ENCODE results near the gene KCNMB1. TPM values are rescaled to one million over a fixed set of nuclear protein-coding genes. Genes with fewer than 3 reads are reported as not detected.

KCNMB1 gene
- total and polyA plus RNA-seq, 8 donors = 0.29 to 19.8 (median 5.5) TPM

GRCh38 chr5:170405817-170406216 lies 16.6 kb upstream of the KCNMB1 start:
- Histone ChIP-seq H3K9me3 (no peaks in the 10 kb centered on the region), H3K27me3 (no peaks in the 10 kb centered on the region), H3K27ac (no peak overlapping the region), H3K4me3 (no peak overlapping the region), H3K4me1 (peaks cover 0 to 14% (median 0%) of the 10 kb centered on the region in 4 donors), H3K36me3 (no peaks in the 10 kb centered on the region)
- DNase-seq = no peak
- WGBS, 5 donors = 14 to 34% (median 28%) methylated on average over 2 of the region's 2 CpGs
- intact Hi-C loops (cut with DNase I; ENCODE audit: low total_unique reads) = no loop called here
- TF ChIP-seq CTCF (IDR thresholded peaks at IDR 0.05) (no peak), POLR2A (IDR thresholded peaks at IDR 0.05) (no peak), EP300 (IDR thresholded peaks at IDR 0.05) (no peak), POLR2AphosphoS5 (IDR thresholded peaks at IDR 0.05) (no peak)

- no peaks in the 10 kb centered on the region for H3K9me3 ChIP-seq
- H3K27me3 ChIP-seq = no peaks in the 10 kb centered on the region
These were observed 15.2 kb upstream of the KCNMB1 start for GRCh38 chr5:170404398-170404797.

GRCh38 chr5:170403675-170404074 lies 14.5 kb upstream of the KCNMB1 start:
- H3K27me3 ChIP-seq = no peaks in the 10 kb centered on the region
- H3K9me3 ChIP-seq = no peaks in the 10 kb centered on the region
- H3K27ac ChIP-seq = no peak overlapping the region
- WGBS, 5 donors = 57 to 75% (median 72%) methylated on average over 4 of the region's 4 CpGs
- DNase-seq = no peak
- intact Hi-C loops (cut with DNase I; ENCODE audit: low total_unique reads) = no loop called here
- no peaks in the 10 kb centered on the region for H3K36me3 ChIP-seq
- TF ChIP-seq POLR2AphosphoS5 (IDR thresholded peaks at IDR 0.05) (no peak), EP300 (IDR thresholded peaks at IDR 0.05) (no peak), CTCF (IDR thresholded peaks at IDR 0.05) (no peak)
- no peak overlapping the region for H3K4me3 ChIP-seq
- peaks cover 0 to 14% (median 0%) of the 10 kb centered on the region in 4 donors for H3K4me1 ChIP-seq

More at GRCh38 chr5:170404398-170404797, 15.2 kb upstream of the KCNMB1 start:
- DNase-seq = no peak
- WGBS, 5 donors = 37 to 55% (median 47%) methylated on average over 2 of the region's 2 CpGs
- intact Hi-C loops (cut with DNase I; ENCODE audit: low total_unique reads) = no loop called here
- TF ChIP-seq EP300 (IDR thresholded peaks at IDR 0.05) = no peak
- Histone ChIP-seq H3K4me3 (no peak overlapping the region), H3K36me3 (no peaks in the 10 kb centered on the region), H3K4me1 (peaks cover 0 to 14% (median 0%) of the 10 kb centered on the region in 4 donors), H3K27ac (no peak overlapping the region)

GRCh38 chr5:170402508-170402907 lies 13.3 kb upstream of the KCNMB1 start:
- intact Hi-C loops (cut with DNase I; ENCODE audit: low total_unique reads) = no loop called here
- no peaks in the 10 kb centered on the region for H3K36me3 ChIP-seq
- no peak for DNase-seq
- H3K27me3 ChIP-seq = no peaks in the 10 kb centered on the region
- WGBS, 5 donors = 85 to 93% (median 88%) methylated on average over 2 of the region's 2 CpGs
- peaks cover 0 to 14% (median 0%) of the 10 kb centered on the region in 4 donors for H3K4me1 ChIP-seq
- H3K9me3 ChIP-seq = no peaks in the 10 kb centered on the region
- TF ChIP-seq POLR2AphosphoS5 (IDR thresholded peaks at IDR 0.05) = no peak
- no peak for TF ChIP-seq EP300 (IDR thresholded peaks at IDR 0.05)
- TF ChIP-seq CTCF (IDR thresholded peaks at IDR 0.05) = no peak
- TF ChIP-seq POLR2A (IDR thresholded peaks at IDR 0.05) = no peak
- H3K27ac ChIP-seq = no peak overlapping the region
- no peak overlapping the region for H3K4me3 ChIP-seq

- H3K27me3 ChIP-seq = no peaks in the 10 kb centered on the region
- H3K9me3 ChIP-seq = no peaks in the 10 kb centered on the region
- H3K27ac ChIP-seq = no peak overlapping the region
- TF ChIP-seq EP300 (IDR thresholded peaks at IDR 0.05) (no peak), POLR2AphosphoS5 (IDR thresholded peaks at IDR 0.05) (no peak), CTCF (IDR thresholded peaks at IDR 0.05) (no peak), POLR2A (IDR thresholded peaks at IDR 0.05) (no peak)
- no peaks in the 10 kb centered on the region for H3K36me3 ChIP-seq
- WGBS, 5 donors = 39 to 75% (median 50%) methylated on average over 2 of the region's 2 CpGs
- intact Hi-C loops (cut with DNase I; ENCODE audit: low total_unique reads) = no loop called here
- H3K4me3 ChIP-seq = no peak overlapping the region
- no peak for DNase-seq
- peaks cover 0 to 17% (median 7%) of the 10 kb centered on the region in 4 donors for H3K4me1 ChIP-seq
These were observed 7.9 kb upstream of the KCNMB1 start for GRCh38 chr5:170397059-170397458.
